ENCODE measurements around the gene HIBCH.

DNA sequence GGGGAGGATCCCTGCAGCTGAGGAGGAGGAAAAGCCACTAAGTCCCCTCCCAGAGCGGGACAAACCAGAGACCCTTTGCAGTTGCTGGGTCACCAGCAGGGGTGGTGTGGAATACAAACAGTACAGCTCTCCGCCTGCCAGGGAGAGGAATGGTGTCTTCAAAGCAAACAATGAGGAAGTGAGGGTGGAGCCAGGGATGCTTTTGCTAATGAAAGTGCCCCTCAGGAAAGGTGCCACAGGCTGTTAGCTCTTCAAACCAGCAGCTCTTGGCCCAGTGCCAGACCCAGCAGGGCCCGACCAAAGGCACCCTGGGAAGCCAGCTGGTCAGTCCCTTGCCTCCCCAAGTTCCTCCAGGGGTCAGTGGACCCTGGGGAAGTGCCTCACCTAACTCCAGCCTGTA is 102.8 kb downstream of the HIBCH start:
- TF ChIP-seq, protein P1, sequence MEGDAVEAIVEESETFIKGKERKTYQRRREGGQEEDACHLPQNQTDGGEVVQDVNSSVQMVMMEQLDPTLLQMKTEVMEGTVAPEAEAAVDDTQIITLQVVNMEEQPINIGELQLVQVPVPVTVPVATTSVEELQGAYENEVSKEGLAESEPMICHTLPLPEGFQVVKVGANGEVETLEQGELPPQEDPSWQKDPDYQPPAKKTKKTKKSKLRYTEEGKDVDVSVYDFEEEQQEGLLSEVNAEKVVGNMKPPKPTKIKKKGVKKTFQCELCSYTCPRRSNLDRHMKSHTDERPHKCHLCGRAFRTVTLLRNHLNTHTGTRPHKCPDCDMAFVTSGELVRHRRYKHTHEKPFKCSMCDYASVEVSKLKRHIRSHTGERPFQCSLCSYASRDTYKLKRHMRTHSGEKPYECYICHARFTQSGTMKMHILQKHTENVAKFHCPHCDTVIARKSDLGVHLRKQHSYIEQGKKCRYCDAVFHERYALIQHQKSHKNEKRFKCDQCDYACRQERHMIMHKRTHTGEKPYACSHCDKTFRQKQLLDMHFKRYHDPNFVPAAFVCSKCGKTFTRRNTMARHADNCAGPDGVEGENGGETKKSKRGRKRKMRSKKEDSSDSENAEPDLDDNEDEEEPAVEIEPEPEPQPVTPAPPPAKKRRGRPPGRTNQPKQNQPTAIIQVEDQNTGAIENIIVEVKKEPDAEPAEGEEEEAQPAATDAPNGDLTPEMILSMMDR (IDR thresholded peaks at IDR 0.05): no peak
- TF ChIP-seq EP300 (IDR thresholded peaks at IDR 0.05) (no peak), POLR2A (IDR thresholded peaks at IDR 0.05) (no peak)

All from tibial nerve (tissue), 4 donors.